ENCODE results near the gene BMP8B.

DNA sequence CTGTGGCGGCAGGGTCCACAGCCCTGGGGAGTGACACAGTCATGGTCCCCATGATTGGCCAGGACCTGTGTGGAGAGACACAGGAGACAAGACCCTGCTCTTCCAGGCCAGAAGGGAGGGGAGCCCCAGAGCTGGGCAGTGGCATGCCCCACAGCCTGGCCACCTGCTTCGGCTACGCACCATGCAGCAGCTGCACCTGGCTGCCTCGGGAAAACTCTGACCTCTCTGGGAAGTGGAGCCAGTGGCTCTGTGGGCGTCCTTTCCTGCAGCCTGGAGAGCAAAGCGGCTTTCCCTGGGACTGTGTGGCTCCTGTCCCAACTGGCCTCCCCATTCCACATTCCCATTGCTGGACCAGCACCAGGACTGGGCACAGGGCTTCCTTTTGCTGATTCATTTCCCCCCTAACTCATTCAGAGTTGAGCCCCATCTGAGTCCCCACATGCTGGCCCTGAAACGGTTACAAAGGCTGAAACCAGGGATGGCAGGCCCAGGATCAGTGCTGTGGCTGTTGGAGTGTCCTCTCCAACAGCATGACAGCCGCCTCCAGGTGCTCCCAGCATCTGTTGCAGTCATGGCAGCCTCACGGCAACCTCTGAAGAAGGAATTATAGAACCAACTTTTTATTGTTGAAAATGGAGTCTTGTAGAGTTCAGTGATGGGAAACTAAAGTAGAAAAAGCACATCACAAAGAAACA is 32.6 kb downstream of the BMP8B start:
- TF ChIP-seq, protein P1, sequence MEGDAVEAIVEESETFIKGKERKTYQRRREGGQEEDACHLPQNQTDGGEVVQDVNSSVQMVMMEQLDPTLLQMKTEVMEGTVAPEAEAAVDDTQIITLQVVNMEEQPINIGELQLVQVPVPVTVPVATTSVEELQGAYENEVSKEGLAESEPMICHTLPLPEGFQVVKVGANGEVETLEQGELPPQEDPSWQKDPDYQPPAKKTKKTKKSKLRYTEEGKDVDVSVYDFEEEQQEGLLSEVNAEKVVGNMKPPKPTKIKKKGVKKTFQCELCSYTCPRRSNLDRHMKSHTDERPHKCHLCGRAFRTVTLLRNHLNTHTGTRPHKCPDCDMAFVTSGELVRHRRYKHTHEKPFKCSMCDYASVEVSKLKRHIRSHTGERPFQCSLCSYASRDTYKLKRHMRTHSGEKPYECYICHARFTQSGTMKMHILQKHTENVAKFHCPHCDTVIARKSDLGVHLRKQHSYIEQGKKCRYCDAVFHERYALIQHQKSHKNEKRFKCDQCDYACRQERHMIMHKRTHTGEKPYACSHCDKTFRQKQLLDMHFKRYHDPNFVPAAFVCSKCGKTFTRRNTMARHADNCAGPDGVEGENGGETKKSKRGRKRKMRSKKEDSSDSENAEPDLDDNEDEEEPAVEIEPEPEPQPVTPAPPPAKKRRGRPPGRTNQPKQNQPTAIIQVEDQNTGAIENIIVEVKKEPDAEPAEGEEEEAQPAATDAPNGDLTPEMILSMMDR (IDR thresholded peaks at IDR 0.05; ENCODE audit: poor library complexity), result no peak
- TF ChIP-seq EZH2phosphoT487 (IDR thresholded peaks at IDR 0.05; ENCODE audit: low read depth, severe bottlenecking, unreplicated experiment) (no peak), EZH2 (IDR thresholded peaks at IDR 0.05; ENCODE audit: borderline replicate concordance) (no peak)

Data from hepatocyte (in vitro differentiated cells).